SJCRH30 (cell line): ENCODE data around the gene GRID1. TPM values are rescaled to one million over a fixed set of nuclear protein-coding genes. Genes with fewer than 3 reads are reported as not detected.

Experiments
- DNase-seq, 2 experiments: peaks; one replicate each; pipeline ENCODE4 v3.0.0-alpha.2; 2015 to 2020
- H3K27ac ChIP-seq: fragments of 250-450 bp; sonication (Bioruptor Pico); 2 replicates; pipeline ENCODE4 v1.5.1; 2020; ENCODE audit warnings: mild to moderate bottlenecking, moderate library complexity
- H3K27me3 ChIP-seq: fragments of 250-450 bp; sonication (Bioruptor Pico); 2 replicates; pipeline ENCODE4 v1.5.1; 2020; ENCODE audit warnings: mild to moderate bottlenecking, moderate library complexity
- H3K36me3 ChIP-seq: fragments of 250-450 bp; sonication (Bioruptor Pico); 2 replicates; pipeline ENCODE4 v1.5.1; 2020; ENCODE audit warnings: mild to moderate bottlenecking, moderate library complexity
- H3K4me1 ChIP-seq: fragments of 250-450 bp; sonication (Bioruptor Pico); 2 replicates; pipeline ENCODE4 v1.5.1; 2020; ENCODE audit warnings: mild to moderate bottlenecking, moderate library complexity
- H3K4me3 ChIP-seq: fragments of 250-450 bp; sonication (Bioruptor Pico); 2 replicates; pipeline ENCODE4 v1.5.1; 2020; ENCODE audit warnings: mild to moderate bottlenecking, moderate library complexity
- H3K9me3 ChIP-seq: fragments of 250-450 bp; sonication (Bioruptor Pico); replicated peaks from 2 replicates; pipeline ENCODE4 v1.5.1; 2020; ENCODE audit warnings: mild to moderate bottlenecking, moderate library complexity
- total RNA-seq: library from RNA; depleted of rRNA; stranded (reverse); fragments of >200 nt; shearing (Covaris generic); gene quantifications from 2 replicates; pipeline ENCODE4 v1.2.3, GENCODE V29; 2014

Gene GRID1
- total RNA-seq, 1 experiment from 2014 or later, result not detected

- Histone ChIP-seq H3K4me3 (no peak overlapping the region), H3K36me3 (no peaks in the 10 kb centered on the region), H3K9me3 (no peaks in the 10 kb centered on the region), H3K27ac (no peak overlapping the region), H3K27me3 (no peaks in the 10 kb centered on the region), H3K4me1 (no peaks in the 10 kb centered on the region)
- DNase-seq, result no peak
These were observed 451.9 kb downstream of the GRID1 start for GRCh38 chr10:85914720-85915119.

- no peaks in the 10 kb centered on the region for H3K27me3 ChIP-seq
- H3K9me3 ChIP-seq, result no peaks in the 10 kb centered on the region
- no peak for DNase-seq
- no peaks in the 10 kb centered on the region for H3K4me1 ChIP-seq
- no peak overlapping the region for H3K4me3 ChIP-seq
- no peak overlapping the region for H3K27ac ChIP-seq
- H3K36me3 ChIP-seq, result no peaks in the 10 kb centered on the region
These were observed 458.1 kb downstream of the GRID1 start for GRCh38 chr10:85908462-85908861.

- no peaks in the 10 kb centered on the region for H3K9me3 ChIP-seq
- H3K36me3 ChIP-seq, result no peaks in the 10 kb centered on the region
- no peak overlapping the region for H3K4me3 ChIP-seq
- no peaks in the 10 kb centered on the region for H3K27me3 ChIP-seq
- no peak overlapping the region for H3K27ac ChIP-seq
- DNase-seq, result no peak
- no peaks in the 10 kb centered on the region for H3K4me1 ChIP-seq
These were observed 464.5 kb downstream of the GRID1 start for GRCh38 chr10:85902051-85902450.

- Histone ChIP-seq H3K9me3 (no peaks in the 10 kb centered on the region), H3K4me3 (no peak overlapping the region), H3K36me3 (no peaks in the 10 kb centered on the region), H3K4me1 (no peaks in the 10 kb centered on the region), H3K27ac (no peak overlapping the region), H3K27me3 (no peaks in the 10 kb centered on the region)
- no peak for DNase-seq
These were observed 465.0 kb downstream of the GRID1 start for GRCh38 chr10:85901599-85901998.

- no peaks in the 10 kb centered on the region for H3K36me3 ChIP-seq
- no peak for DNase-seq
- H3K27ac ChIP-seq, result no peak overlapping the region
- H3K4me1 ChIP-seq, result no peaks in the 10 kb centered on the region
- H3K4me3 ChIP-seq, result no peak overlapping the region
- H3K9me3 ChIP-seq, result no peaks in the 10 kb centered on the region
- H3K27me3 ChIP-seq, result no peaks in the 10 kb centered on the region
These were observed 466.1 kb downstream of the GRID1 start for GRCh38 chr10:85900487-85900886.

- Histone ChIP-seq H3K27me3 (no peaks in the 10 kb centered on the region), H3K9me3 (no peaks in the 10 kb centered on the region), H3K27ac (no peak overlapping the region), H3K4me3 (no peak overlapping the region), H3K36me3 (no peaks in the 10 kb centered on the region), H3K4me1 (no peaks in the 10 kb centered on the region)
- DNase-seq, result no peak
These were observed 466.5 kb downstream of the GRID1 start for GRCh38 chr10:85900061-85900460.

GRCh38 chr10:85891472-85891871, 475.1 kb downstream of the GRID1 start:
- DNase-seq, result no peak
- Histone ChIP-seq H3K4me1 (no peaks in the 10 kb centered on the region), H3K27me3 (no peaks in the 10 kb centered on the region), H3K9me3 (no peaks in the 10 kb centered on the region), H3K27ac (no peak overlapping the region), H3K4me3 (no peak overlapping the region), H3K36me3 (no peaks in the 10 kb centered on the region)

- Histone ChIP-seq H3K4me3 (no peak overlapping the region), H3K27ac (no peak overlapping the region), H3K36me3 (no peaks in the 10 kb centered on the region), H3K9me3 (no peaks in the 10 kb centered on the region), H3K27me3 (no peaks in the 10 kb centered on the region), H3K4me1 (no peaks in the 10 kb centered on the region)
- no peak for DNase-seq
These were observed 478.0 kb downstream of the GRID1 start for GRCh38 chr10:85888559-85888958.

- Histone ChIP-seq H3K9me3 (no peaks in the 10 kb centered on the region), H3K36me3 (no peaks in the 10 kb centered on the region), H3K4me1 (no peaks in the 10 kb centered on the region), H3K27me3 (no peaks in the 10 kb centered on the region), H3K27ac (no peak overlapping the region), H3K4me3 (no peak overlapping the region)
- DNase-seq, result no peak
These were observed 478.6 kb downstream of the GRID1 start for GRCh38 chr10:85888004-85888403.

- H3K27ac ChIP-seq, result no peak overlapping the region
- no peaks in the 10 kb centered on the region for H3K36me3 ChIP-seq
- DNase-seq, result no peak
- H3K27me3 ChIP-seq, result no peaks in the 10 kb centered on the region
- H3K4me3 ChIP-seq, result no peak overlapping the region
- no peaks in the 10 kb centered on the region for H3K9me3 ChIP-seq
- no peaks in the 10 kb centered on the region for H3K4me1 ChIP-seq
These were observed 492.4 kb downstream of the GRID1 start for GRCh38 chr10:85874208-85874607.

GRCh38 chr10:85873063-85873462, 493.5 kb downstream of the GRID1 start:
- Histone ChIP-seq H3K4me1 (no peaks in the 10 kb centered on the region), H3K27me3 (no peaks in the 10 kb centered on the region), H3K4me3 (no peak overlapping the region), H3K36me3 (no peaks in the 10 kb centered on the region), H3K9me3 (no peaks in the 10 kb centered on the region), H3K27ac (no peak overlapping the region)
- DNase-seq, result no peak

- no peak for DNase-seq
- Histone ChIP-seq H3K36me3 (no peaks in the 10 kb centered on the region), H3K9me3 (no peaks in the 10 kb centered on the region), H3K4me1 (no peaks in the 10 kb centered on the region), H3K27me3 (no peaks in the 10 kb centered on the region), H3K27ac (no peak overlapping the region), H3K4me3 (no peak overlapping the region)
These were observed 497.7 kb downstream of the GRID1 start for GRCh38 chr10:85868627-85869499.

GRCh38 chr10:85864868-85865526, 501.6 kb downstream of the GRID1 start:
- Histone ChIP-seq H3K36me3 (no peaks in the 10 kb centered on the region), H3K27ac (no peak overlapping the region), H3K27me3 (no peaks in the 10 kb centered on the region), H3K9me3 (no peaks in the 10 kb centered on the region), H3K4me1 (no peaks in the 10 kb centered on the region), H3K4me3 (no peak overlapping the region)
- DNase-seq, result no peak

- no peaks in the 10 kb centered on the region for H3K36me3 ChIP-seq
- no peaks in the 10 kb centered on the region for H3K4me1 ChIP-seq
- no peak overlapping the region for H3K27ac ChIP-seq
- H3K27me3 ChIP-seq, result no peaks in the 10 kb centered on the region
- H3K9me3 ChIP-seq, result no peaks in the 10 kb centered on the region
- no peak overlapping the region for H3K4me3 ChIP-seq
- DNase-seq, result peak in 1 of 2 experiments; percentile 1
These were observed 502.4 kb downstream of the GRID1 start for GRCh38 chr10:85864173-85864549.

GRCh38 chr10:85863301-85864172, 503.1 kb downstream of the GRID1 start:
- no peak for DNase-seq
- Histone ChIP-seq H3K4me3 (no peak overlapping the region), H3K4me1 (no peaks in the 10 kb centered on the region), H3K9me3 (no peaks in the 10 kb centered on the region), H3K27me3 (no peaks in the 10 kb centered on the region), H3K27ac (no peak overlapping the region), H3K36me3 (no peaks in the 10 kb centered on the region)
